Choroid plexus epithelial cell (primary cell): ENCODE measurements around the gene PTPRT.

Experiments
- DNase-seq: peaks from one replicate; pipeline ENCODE4 v3.0.0-alpha.2; 2010; ENCODE audit warnings: low read depth
- H3K4me3 ChIP-seq: 2 replicates; pipeline ENCODE4 v1.5.1; 2011; ENCODE audit warnings: low read depth, mild to moderate bottlenecking, control low read depth, low read length, moderate library complexity
- TF ChIP-seq, protein P1 (sequence below): conservative IDR thresholded peaks from 2 replicates; pipeline ENCODE4 v1.5.1; 2011; ENCODE audit warnings: low read depth, mild to moderate bottlenecking, control low read depth, inconsistent platforms, low read length, moderate library complexity

Gene PTPRT

DNA sequence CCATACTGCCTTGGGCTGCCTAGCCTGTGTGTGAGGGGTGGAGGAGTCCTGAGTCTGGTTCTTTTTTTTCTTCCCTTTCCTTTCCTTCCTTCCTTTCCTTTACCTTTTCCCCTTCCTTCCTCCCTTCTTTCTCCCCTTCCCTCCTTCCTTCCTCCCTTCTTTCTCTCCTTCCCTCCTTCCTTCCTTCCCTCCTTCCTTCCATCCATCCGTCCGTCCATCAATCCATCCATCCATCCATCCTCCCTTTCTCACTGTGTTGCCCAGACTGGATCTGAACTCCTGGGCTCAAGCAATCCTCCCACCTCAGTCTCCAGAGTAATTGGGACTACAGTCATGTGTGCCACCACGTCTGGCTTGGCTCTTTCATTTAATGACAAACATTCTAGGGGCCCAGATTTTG, 820.8 kb downstream of the PTPRT start:
- H3K4me3 ChIP-seq: no peak overlapping the region
- TF ChIP-seq, protein P1, sequence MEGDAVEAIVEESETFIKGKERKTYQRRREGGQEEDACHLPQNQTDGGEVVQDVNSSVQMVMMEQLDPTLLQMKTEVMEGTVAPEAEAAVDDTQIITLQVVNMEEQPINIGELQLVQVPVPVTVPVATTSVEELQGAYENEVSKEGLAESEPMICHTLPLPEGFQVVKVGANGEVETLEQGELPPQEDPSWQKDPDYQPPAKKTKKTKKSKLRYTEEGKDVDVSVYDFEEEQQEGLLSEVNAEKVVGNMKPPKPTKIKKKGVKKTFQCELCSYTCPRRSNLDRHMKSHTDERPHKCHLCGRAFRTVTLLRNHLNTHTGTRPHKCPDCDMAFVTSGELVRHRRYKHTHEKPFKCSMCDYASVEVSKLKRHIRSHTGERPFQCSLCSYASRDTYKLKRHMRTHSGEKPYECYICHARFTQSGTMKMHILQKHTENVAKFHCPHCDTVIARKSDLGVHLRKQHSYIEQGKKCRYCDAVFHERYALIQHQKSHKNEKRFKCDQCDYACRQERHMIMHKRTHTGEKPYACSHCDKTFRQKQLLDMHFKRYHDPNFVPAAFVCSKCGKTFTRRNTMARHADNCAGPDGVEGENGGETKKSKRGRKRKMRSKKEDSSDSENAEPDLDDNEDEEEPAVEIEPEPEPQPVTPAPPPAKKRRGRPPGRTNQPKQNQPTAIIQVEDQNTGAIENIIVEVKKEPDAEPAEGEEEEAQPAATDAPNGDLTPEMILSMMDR: no peak
- no peak for DNase-seq

DNA sequence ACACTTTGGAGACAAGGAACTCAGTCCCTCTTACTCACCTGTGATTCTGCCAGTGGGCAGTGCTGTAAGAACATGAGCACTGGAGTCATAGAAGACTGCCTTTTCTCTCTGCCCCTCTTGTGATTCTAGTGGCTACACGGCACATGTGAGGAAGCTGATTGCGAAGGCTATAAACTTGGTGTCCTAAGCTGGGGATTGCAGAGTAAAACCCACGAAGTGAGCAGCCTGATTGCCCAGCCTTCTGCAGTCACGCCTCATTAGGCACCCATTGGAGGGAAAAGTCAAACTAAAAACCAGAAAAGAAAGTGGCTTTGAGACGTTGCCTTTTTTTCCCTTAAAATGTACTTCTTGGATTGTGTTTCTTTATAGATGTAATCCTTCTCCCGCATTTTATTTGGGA, 823.1 kb downstream of the PTPRT start:
- TF ChIP-seq, protein P1: no peak
- no peak overlapping the region for H3K4me3 ChIP-seq
- DNase-seq: no peak

DNA sequence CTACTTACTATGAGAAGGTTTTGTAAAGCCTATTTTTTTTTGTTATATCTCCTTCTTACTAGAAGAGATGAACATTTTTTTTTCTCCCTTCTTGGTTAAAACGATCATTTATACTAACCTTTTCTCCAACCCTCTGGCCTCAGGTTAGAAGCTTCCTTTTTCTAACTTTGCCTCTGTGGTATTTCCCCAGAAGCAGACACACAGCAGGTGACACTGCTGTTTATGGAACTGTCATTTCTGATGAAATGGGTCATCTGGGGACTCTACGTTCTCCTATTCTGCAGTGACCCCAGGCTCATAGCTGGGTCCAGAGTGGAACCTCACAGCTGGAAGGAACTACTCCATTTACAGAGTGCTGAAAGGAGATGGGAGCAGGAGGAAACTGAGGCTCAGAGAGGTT, 825.3 kb downstream of the PTPRT start:
- TF ChIP-seq, protein P1: no peak
- DNase-seq: no peak
- no peak overlapping the region for H3K4me3 ChIP-seq

DNA sequence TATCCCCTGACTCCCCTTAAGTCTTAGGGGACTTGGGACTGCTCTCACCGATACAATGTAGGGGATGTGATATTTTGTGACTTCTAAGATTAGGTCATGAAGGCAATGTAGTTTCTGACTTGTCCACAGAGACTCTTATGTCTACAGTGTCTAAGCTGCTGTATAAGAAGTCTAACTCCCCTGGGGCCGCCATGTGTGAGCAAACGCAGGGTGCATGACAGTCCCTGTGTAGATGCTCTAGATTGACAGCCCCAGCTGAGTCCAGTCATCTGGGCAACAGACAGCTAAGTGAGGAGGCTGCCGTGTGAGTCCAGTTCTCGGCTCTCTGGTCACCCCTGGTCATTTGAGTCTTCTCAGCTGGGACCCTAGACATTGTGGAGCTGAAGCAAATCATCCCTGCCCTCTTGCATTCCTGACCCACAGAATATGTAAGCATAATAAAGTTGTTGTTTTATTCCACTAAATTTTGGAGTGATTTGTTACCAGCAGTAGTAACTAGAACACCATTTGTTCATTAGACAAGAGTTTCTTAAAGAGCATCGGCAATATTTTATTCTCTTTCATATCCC, 828.2 kb downstream of the PTPRT start:
- TF ChIP-seq, protein P1: no peak
- DNase-seq: no peak
- no peak overlapping the region for H3K4me3 ChIP-seq

DNA sequence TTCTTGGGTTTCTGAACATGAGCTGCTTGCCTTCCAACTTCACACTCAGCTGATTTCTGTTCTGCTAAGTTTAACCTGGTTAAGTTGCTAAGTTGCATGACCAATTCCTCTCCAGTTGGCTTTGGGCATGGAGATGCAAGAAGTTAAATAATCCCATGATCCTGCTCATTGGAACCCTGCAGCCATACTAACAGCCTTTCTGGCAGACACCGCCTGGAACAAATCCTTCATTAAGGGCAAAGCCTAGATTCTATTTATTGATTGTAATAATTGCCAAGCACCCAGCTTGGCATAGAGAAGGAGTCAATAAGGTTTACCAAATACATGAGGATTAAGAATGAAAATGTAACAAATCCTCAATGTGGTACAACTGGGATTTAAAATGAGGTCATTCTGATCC, 829.1 kb downstream of the PTPRT start:
- no peak for DNase-seq
- TF ChIP-seq, protein P1: no peak

DNA sequence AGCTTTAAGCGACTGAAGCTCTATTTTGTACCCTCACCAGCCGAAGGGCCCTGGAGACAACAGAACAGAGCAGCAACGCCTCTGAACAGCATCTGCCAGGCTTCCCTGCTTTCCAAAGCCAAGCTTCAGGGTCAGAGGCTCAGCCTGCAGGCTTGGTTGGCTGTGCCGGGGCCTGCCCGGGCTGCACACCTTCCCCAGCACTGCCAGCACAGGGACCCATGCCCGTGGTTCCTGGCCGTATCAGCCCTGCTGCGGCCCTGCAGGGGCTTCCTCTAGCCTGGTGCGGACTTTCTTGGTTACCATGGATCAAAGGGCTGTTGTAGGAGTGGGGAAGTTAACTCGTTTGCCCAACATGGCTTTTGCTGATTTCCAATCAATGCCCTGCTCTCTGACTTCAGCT, 830.1 kb downstream of the PTPRT start:
- TF ChIP-seq, protein P1: no peak
- no peak for DNase-seq
- no peak overlapping the region for H3K4me3 ChIP-seq

More for the DNA sequence above, 829.1 kb downstream of the PTPRT start:
- no peak overlapping the region for H3K4me3 ChIP-seq

DNA sequence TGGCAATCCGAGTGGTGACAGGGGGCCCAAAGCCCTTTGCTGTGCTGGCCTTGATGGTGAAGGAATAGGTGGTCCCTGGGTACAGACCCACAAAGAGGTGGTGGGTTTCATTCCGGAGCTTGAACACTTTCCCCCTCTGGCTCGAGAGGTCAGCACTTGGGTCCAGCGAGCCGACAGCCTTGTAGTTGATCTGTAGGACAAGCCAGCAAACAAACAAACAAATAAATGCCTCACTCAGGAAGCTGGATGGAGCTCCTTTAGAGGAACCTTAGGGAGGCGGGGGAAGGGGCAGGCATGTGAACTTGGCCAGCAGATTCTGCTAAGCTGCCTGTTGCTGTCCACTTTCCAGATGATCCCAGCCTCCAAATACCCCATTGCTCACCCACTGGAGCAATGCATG, 837.6 kb downstream of the PTPRT start:
- H3K4me3 ChIP-seq: no peak overlapping the region
- TF ChIP-seq, protein P1: no peak
- no peak for DNase-seq
